Type B pancreatic cell (in vitro differentiated cells): ENCODE results near the gene SMAD7. TPM values are rescaled to one million over a fixed set of nuclear protein-coding genes. Genes with fewer than 3 reads are reported as not detected.
A peak's percentile ranks its signal among the peaks of the same experiment; 100 is the strongest.

Source experiments
- DNase-seq: peaks from one replicate; pipeline ENCODE4 v3.0.0; 2021; ENCODE audit warnings: mixed read lengths; ENCODE audit not compliant: unreplicated experiment; ENCODE audit errors: extremely low spot score
- H3K27ac Mint-ChIP-seq: 2 replicates; pipeline ENCODE4 v1.8.0; 2021; ENCODE audit warnings: mild to moderate bottlenecking, mixed read lengths
- H3K27me3 Mint-ChIP-seq: 2 replicates; pipeline ENCODE4 v1.8.0; 2021; ENCODE audit warnings: mixed read lengths
- H3K36me3 Mint-ChIP-seq: 2 replicates; pipeline ENCODE4 v1.8.0; 2021; ENCODE audit warnings: mixed read lengths
- H3K4me1 Mint-ChIP-seq: one replicate; pipeline ENCODE4 v1.8.0; 2021; ENCODE audit warnings: mixed read lengths; ENCODE audit not compliant: unreplicated experiment
- H3K4me3 Mint-ChIP-seq: 2 replicates; pipeline ENCODE4 v1.8.0; 2021; ENCODE audit warnings: mild to moderate bottlenecking, mixed read lengths
- H3K9me3 Mint-ChIP-seq: 2 replicates; pipeline ENCODE4 v1.8.0; 2021; ENCODE audit warnings: mixed read lengths
- total RNA-seq: library from RNA; stranded (reverse); gene quantifications from 2 replicates; pipeline ENCODE4 v1.2.1, GENCODE V29; 2021; ENCODE audit warnings: low replicate concordance
- TF ChIP-seq, protein P1 (sequence below): fragments of 200-600 bp; sonication (generic); conservative IDR thresholded peaks from 2 replicates; pipeline ENCODE4 v1.5.0; 2021; ENCODE audit warnings: antibody characterized with exemption, mild to moderate bottlenecking

The SMAD7 gene
- total RNA-seq, 1 donor from 2014 or later, result 17.8 TPM

DNA sequence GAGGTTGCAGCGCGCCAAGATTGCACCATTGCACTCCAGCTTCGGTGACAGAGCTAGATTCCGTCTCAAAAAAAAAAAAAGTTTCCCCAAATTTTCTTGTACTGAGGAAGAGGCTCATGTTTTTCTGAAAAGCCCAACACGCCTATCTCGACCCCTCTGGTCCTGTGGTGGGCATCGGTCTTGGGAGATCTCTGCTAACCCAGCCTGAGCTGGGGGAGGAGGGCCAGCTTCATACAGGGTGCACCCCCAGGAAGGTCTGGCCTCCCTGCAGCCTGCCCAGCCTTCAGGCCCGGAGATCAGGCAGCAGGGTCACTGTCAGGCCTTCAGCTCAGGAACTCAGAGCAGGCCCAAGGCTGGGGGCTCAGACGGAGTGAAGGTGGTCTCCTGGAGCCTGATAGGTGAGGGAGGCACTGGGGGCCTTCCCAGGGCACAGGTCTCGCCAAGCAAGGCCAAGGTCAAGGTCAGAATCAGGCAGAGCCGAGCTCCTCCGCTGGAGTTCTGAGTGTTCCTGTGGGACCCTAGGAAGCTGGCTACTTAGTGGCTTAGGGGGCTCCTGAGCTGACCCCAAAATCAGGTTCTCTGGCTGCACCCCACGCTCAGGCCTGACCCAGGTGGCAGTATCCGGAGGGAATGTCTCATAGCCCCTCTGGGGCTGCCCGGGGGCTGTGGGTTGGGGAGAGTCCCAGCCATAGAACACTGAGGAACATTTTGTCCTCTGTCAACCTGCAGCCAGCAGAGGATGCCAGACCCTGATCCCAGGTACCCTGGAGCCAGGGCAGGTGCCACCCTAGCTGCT, 37.9 kb upstream of the SMAD7 start:
- peaks cover 38% of the 10 kb centered on the region for H3K4me1 Mint-ChIP-seq
- H3K27ac Mint-ChIP-seq, result no peak overlapping the region
- peaks cover 5% of the 10 kb centered on the region for H3K27me3 Mint-ChIP-seq
- H3K9me3 Mint-ChIP-seq, result no peaks in the 10 kb centered on the region
- H3K4me3 Mint-ChIP-seq, result no peak overlapping the region
- TF ChIP-seq, protein P1, sequence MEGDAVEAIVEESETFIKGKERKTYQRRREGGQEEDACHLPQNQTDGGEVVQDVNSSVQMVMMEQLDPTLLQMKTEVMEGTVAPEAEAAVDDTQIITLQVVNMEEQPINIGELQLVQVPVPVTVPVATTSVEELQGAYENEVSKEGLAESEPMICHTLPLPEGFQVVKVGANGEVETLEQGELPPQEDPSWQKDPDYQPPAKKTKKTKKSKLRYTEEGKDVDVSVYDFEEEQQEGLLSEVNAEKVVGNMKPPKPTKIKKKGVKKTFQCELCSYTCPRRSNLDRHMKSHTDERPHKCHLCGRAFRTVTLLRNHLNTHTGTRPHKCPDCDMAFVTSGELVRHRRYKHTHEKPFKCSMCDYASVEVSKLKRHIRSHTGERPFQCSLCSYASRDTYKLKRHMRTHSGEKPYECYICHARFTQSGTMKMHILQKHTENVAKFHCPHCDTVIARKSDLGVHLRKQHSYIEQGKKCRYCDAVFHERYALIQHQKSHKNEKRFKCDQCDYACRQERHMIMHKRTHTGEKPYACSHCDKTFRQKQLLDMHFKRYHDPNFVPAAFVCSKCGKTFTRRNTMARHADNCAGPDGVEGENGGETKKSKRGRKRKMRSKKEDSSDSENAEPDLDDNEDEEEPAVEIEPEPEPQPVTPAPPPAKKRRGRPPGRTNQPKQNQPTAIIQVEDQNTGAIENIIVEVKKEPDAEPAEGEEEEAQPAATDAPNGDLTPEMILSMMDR, result no peak
- H3K36me3 Mint-ChIP-seq, result no peaks in the 10 kb centered on the region
- no peak for DNase-seq

DNA sequence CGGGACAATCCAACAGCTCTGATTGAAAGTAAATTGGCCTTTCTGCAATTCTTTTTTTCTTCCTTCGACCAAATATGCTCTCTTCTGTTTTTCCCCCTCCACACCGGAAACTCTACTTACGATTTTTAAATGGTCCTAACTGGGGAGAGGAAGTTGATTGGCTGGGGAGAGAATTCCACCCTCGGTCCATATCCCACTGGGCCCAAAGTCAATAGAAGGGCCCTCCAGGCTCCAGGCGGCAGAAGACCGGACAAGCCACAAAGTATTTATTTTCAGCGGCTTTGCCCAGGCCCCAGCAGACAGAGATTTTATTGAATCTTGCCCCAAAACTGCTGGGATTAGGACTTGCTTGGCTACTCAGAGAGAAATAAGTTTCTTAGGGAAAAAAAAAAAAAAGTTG, 37.1 kb upstream of the SMAD7 start:
- Mint-ChIP-seq H3K27me3 (peaks cover 3% of the 10 kb centered on the region), H3K9me3 (no peaks in the 10 kb centered on the region), H3K36me3 (no peaks in the 10 kb centered on the region), H3K4me1 (peaks cover 37% of the 10 kb centered on the region), H3K27ac (no peak overlapping the region), H3K4me3 (no peak overlapping the region)
- TF ChIP-seq, protein P1, result no peak
- DNase-seq, result no peak

DNA sequence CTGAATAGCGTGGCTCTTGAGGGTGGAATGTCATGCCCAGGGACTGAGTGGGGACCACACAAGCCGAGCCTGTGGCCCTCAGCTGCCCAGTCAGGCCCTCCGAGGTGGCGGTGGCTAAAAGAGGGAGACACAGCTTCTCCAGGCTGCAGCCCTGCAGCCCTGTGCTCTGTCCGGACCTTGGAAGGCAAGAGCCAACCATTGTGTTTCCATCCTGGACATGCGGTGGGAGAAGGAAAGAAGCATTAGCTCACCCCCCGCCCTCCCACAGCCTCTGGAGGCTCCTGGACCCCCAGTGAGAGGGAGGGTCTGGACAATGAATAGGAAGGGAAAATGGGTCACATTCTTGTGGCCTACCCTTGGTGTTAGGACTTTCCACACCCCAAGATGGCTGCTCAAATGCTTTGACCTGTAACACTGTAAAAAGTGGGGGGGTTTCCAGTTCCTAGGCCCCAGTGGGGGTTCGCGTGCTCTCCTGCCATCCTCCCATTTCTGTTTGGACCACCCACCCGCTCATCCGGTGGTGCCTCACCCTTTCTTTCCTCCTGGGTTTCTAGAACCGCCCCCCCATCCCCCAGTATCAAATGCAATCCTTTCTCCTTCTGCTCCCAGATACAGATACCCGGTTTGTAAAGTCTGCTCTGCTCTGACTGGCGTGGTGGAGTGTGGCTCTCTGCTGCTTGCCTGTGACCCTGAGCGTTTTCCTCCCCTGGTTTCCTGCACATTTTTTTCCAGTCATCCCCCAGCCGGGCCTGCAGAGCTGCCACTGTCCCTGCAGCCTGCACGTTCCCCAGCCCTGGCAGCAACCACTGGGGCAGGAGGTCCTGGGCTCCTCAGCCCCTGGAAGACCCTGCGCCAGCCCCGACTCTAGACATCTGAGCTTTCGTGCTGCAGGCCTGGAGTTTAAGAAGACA, 36.3 kb upstream of the SMAD7 start:
- Mint-ChIP-seq H3K4me1 (peaks cover 39% of the 10 kb centered on the region), H3K27ac (no peak overlapping the region), H3K9me3 (no peaks in the 10 kb centered on the region), H3K36me3 (no peaks in the 10 kb centered on the region), H3K27me3 (peaks cover 4% of the 10 kb centered on the region), H3K4me3 (no peak overlapping the region)
- TF ChIP-seq, protein P1, result no peak
- DNase-seq, result no peak

DNA sequence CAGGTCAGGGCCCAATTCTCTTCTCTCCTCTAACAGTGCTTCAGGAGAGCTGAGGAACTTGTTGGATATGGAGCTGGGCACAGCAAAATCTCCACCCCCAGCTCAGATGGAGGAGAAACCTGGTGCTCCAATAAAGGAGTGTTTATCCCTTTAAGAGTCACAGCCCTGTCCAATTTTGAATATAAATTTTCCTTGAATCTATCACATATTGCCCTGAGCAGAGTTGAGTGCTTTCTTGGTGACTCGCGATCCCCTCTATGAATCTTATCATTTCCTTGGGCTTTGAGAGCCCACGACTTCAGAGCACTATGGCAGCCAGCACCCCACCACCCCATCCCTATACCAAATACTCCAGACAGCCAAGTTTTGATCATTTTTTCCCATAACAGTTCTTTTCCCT, 34.4 kb upstream of the SMAD7 start:
- Mint-ChIP-seq H3K27ac (peak overlapping the region; percentile 17), H3K36me3 (no peaks in the 10 kb centered on the region), H3K27me3 (peaks cover 4% of the 10 kb centered on the region), H3K4me1 (peaks cover 41% of the 10 kb centered on the region), H3K9me3 (no peaks in the 10 kb centered on the region), H3K4me3 (no peak overlapping the region)
- DNase-seq, result no peak
- TF ChIP-seq, protein P1, result no peak

DNA sequence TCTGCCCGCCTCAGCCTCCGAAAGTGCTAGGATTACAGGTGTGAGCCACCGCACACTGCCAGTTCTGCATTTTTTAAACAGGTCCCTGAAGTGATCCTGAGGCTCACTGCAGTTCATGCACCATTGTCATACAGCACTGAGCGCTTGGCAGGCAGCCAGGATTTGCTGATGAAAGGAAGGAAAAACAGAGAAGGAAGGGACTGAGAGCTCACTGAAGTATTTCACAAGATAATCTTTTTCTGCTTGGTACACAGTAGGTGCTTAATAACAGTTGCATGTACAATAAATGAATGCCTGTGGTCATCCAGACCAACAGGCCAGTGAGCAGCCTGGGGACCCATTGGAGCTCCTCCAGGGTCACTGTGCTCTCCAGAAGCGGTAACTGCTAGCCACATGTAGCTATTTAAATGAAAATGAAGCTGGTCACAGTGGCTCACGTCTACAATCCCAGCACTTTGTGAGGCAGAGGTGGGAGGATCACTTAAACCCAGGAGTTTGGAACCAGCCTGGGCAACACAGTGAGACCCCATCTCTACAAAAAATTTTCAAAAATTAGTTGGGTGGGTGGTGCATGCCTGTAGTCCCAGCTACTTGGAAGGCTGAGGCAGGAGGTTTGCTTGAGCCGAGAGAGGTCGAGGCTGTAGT, 33.1 kb upstream of the SMAD7 start:
- Mint-ChIP-seq H3K4me3 (no peak overlapping the region), H3K36me3 (no peaks in the 10 kb centered on the region), H3K9me3 (no peaks in the 10 kb centered on the region), H3K27ac (peak overlapping the region; percentile 55), H3K4me1 (peaks cover 41% of the 10 kb centered on the region), H3K27me3 (peaks cover 4% of the 10 kb centered on the region)
- TF ChIP-seq, protein P1, result no peak
- no peak for DNase-seq
